Cardiac muscle cell (in vitro differentiated cells and primary cell): ENCODE data around the gene ABHD18. TPM values are rescaled to one million over a fixed set of nuclear protein-coding genes. Genes with fewer than 3 reads are reported as not detected.
"Not testable (repeated sequence)": the region's sequence is repeated elsewhere in the genome, so short reads cannot be mapped to it uniquely, and the experiment has no call there.

Experiments
- DNase-seq, 2 donors: peaks; one replicate each; pipeline versions ENCODE4 v3.0.0 to v3.0.0-alpha.2; 2010 to 2017; ENCODE audit warnings: low read depth in 1 of 2, low spot score in 1 of 2
- H3K27ac ChIP-seq: fragments of 200-600 bp; sonication (generic); 2 replicates; pipeline ENCODE4 v1.5.1; 2016
- H3K27me3 ChIP-seq: fragments of 200-600 bp; sonication (generic); 2 replicates; pipeline ENCODE4 v1.6.0; 2016; ENCODE audit warnings: control low read depth
- H3K36me3 ChIP-seq: fragments of 200-600 bp; sonication (generic); 2 replicates; pipeline ENCODE4 v1.5.1; 2016; ENCODE audit warnings: control low read depth
- H3K4me1 ChIP-seq: fragments of 200-600 bp; sonication (generic); 2 replicates; pipeline ENCODE4 v1.8.1; 2017; ENCODE audit warnings: low read depth, mild to moderate bottlenecking, mixed run types
- H3K4me3 ChIP-seq: fragments of 200-600 bp; sonication (generic); 2 replicates; pipeline ENCODE4 v1.5.1; 2016; ENCODE audit warnings: mild to moderate bottlenecking
- H3K9me3 ChIP-seq: fragments of 200-600 bp; sonication (generic); 2 replicates; pipeline ENCODE4 v1.5.1; 2017; ENCODE audit warnings: low read depth, mild to moderate bottlenecking, control low read depth
- polyA plus RNA-seq: library from polyadenylated mRNA; unstranded; fragments of >200 nt; fragmentation: Nextera tagmentation; extraction: Ambion mirVana; gene quantifications from 2 replicates; pipeline ENCODE4 v1.2.1, GENCODE V29; 2016
- total RNA-seq: library from RNA; depleted of rRNA; stranded (reverse); fragments of >200 nt; gene quantifications from 2 replicates; pipeline ENCODE4 v1.2.3, GENCODE V29; 2016
- TF ChIP-seq, protein P1 (sequence below): IDR thresholded peaks from 2 replicates; pipeline ENCODE4 v1.5.1; 2012; ENCODE audit warnings: low read depth, mild to moderate bottlenecking, low read length

Gene ABHD18
- total RNA-seq (16.7 and 18.8 TPM in 2 replicates), polyA plus RNA-seq (21.5 and 35.1 TPM in 2 replicates)

DNA sequence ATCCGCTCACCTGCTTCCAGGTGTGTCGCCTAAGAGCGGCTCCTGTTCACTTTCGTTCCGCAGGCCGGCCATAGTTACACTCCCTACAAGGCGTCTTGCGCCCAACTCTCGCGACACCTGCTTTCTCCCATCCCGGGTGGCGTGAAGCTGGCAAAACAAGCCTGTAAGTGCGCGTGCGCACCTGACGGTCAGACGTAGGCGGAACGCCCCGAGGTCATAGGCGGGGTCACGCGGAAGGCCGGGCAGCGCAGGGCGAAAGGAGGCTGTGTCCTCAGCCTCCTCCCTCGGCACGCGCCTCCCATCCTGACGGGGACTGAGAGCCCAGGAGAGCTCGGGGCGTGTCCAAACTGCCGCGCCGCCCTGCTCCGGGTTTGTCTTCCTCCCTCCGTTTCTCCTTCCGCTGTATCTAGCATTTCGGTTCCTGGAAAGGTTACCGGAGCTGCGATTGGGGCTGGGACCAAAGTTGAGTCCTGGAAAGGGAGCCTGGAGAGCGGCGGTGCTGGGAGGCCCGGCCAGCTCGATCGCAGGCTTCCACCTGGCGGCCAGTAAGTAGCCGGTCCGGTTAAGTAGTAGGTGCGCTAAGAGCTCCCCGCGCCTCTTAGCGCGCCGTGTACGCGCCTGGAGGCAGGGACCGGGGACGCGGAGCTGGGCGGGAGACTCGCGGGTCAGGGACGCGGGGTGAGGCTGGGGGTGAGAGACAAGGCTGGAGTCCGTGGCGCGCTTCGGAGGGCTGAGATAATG, at the start of gene ABHD18, which contains the start of gene MFSD8:
ABHD18 (plus strand) TSS at position 345 of the 741 bp plus-strand sequence. CDS start 17,550 bp downstream, outside the sequence.
MFSD8 (minus strand) TSS at position 112 of the 741 bp plus-strand sequence; CDS start at position 72, 40 bp downstream.
- H3K4me3 ChIP-seq: peak within 1 kb of the TSS; percentile 65
- DNase-seq: peak; percentile 99 to 100
- H3K27me3 ChIP-seq: no peaks in the 10 kb centered on the region
- peak within 1 kb of the TSS; percentile 96 for H3K27ac ChIP-seq
- peaks cover 18% of the 10 kb centered on the region for H3K4me1 ChIP-seq
- peaks cover 7% of the 10 kb centered on the region for H3K36me3 ChIP-seq
- H3K9me3 ChIP-seq: no peaks in the 10 kb centered on the region
- TF ChIP-seq, protein P1, sequence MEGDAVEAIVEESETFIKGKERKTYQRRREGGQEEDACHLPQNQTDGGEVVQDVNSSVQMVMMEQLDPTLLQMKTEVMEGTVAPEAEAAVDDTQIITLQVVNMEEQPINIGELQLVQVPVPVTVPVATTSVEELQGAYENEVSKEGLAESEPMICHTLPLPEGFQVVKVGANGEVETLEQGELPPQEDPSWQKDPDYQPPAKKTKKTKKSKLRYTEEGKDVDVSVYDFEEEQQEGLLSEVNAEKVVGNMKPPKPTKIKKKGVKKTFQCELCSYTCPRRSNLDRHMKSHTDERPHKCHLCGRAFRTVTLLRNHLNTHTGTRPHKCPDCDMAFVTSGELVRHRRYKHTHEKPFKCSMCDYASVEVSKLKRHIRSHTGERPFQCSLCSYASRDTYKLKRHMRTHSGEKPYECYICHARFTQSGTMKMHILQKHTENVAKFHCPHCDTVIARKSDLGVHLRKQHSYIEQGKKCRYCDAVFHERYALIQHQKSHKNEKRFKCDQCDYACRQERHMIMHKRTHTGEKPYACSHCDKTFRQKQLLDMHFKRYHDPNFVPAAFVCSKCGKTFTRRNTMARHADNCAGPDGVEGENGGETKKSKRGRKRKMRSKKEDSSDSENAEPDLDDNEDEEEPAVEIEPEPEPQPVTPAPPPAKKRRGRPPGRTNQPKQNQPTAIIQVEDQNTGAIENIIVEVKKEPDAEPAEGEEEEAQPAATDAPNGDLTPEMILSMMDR: peak; percentile 53

DNA sequence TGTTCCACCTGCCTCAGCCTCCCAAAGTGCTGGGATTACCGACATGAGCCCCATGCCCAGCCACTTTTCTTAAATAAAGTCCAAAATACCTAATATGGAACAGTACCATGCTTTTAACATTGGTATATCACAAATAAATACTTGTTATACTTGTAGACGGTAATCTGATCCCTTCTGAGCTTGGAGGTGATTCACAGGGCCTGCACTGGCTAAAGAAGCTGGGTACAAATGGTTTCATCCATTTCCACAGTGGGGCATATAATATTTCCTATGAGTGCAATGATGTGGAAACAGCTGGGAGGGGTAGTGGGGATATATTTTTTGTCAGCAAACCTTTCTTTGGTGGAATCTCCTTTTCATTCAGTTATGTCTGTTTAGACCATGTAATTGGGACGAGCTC, 48.7 kb upstream of the ABHD18 start:
- TF ChIP-seq, protein P1: no peak
- Histone ChIP-seq H3K4me1 (peaks cover 11% of the 10 kb centered on the region), H3K4me3 (no peak overlapping the region), H3K27ac (no peak overlapping the region), H3K36me3 (peaks cover 23% of the 10 kb centered on the region), H3K27me3 (no peaks in the 10 kb centered on the region), H3K9me3 (no peaks in the 10 kb centered on the region)
- no peak for DNase-seq

DNA sequence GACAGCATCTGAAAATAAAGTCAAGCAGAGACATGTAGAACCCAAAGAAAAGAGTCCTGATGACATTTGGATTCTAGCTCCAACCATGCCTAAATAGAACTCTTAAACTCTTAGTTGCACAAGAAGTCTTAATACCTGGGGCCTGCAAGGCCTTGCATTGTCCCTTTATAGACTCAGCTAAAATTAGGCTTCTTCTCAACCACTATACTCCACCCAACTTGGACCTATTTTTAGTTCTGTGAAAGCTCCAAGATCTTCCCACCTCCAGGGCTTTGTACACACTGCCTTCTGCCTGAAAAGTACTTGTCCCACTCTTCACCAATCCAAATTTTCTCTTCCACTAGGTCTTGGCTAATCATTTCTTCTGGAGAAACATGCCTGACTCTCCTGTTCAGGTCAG, 48.1 kb upstream of the ABHD18 start:
- peak overlapping the region; percentile 88 for H3K27ac ChIP-seq
- no peak overlapping the region for H3K4me3 ChIP-seq
- peaks cover 11% of the 10 kb centered on the region for H3K4me1 ChIP-seq
- TF ChIP-seq, protein P1: no peak
- DNase-seq: peak in 1 of 2 donors; percentile 1
- peaks cover 25% of the 10 kb centered on the region for H3K36me3 ChIP-seq
- H3K27me3 ChIP-seq: no peaks in the 10 kb centered on the region
- no peaks in the 10 kb centered on the region for H3K9me3 ChIP-seq

DNA sequence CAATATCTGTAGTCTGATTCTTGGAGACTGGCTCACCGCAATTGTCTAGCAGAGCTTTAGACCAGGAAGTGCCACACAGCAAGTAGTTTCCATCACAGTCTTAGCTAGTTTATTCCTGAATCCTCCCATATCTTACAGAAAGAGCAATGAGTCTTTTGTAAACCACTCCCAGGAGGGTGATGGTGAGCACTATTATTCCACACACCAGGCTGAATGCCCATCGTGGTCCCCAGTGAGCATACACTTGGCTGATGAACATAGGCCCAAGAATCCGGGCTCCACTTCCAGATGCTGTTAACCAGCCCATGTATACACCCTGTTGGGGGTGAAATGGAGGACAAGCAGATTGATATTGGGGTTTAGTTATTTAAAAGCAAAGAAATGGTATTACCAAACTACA, 44.7 kb upstream of the ABHD18 start:
- Histone ChIP-seq H3K4me1 (peaks cover 11% of the 10 kb centered on the region), H3K27ac (no peak overlapping the region), H3K4me3 (no peak overlapping the region), H3K9me3 (no peaks in the 10 kb centered on the region), H3K27me3 (no peaks in the 10 kb centered on the region), H3K36me3 (peaks cover 25% of the 10 kb centered on the region)
- TF ChIP-seq, protein P1: no peak
- DNase-seq: no peak

DNA sequence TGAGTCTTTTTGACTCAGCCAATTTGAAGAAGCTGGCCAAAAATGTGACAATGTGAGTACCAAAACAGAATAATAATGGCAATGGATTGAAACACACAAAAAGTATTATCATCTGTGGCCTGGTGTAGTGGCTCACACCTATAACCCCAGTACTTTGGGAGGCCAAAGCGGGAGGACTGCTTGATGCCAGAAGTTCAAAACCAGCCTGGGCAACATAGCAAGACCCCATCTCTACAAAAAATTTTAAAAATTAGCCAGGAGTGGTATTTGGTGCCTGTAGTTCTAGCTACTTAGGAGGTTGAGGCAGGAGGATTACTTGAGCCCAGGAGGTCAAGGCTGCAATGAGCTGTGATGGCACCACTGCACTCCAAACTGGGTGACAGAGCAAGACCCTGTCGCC, 43.0 kb upstream of the ABHD18 start:
- TF ChIP-seq, protein P1: no peak
- no peaks in the 10 kb centered on the region for H3K27me3 ChIP-seq
- H3K9me3 ChIP-seq: no peaks in the 10 kb centered on the region
- DNase-seq: no peak
- no peak overlapping the region for H3K4me3 ChIP-seq
- no peak overlapping the region for H3K27ac ChIP-seq
- peaks cover 25% of the 10 kb centered on the region for H3K36me3 ChIP-seq
- peaks cover 6% of the 10 kb centered on the region for H3K4me1 ChIP-seq

DNA sequence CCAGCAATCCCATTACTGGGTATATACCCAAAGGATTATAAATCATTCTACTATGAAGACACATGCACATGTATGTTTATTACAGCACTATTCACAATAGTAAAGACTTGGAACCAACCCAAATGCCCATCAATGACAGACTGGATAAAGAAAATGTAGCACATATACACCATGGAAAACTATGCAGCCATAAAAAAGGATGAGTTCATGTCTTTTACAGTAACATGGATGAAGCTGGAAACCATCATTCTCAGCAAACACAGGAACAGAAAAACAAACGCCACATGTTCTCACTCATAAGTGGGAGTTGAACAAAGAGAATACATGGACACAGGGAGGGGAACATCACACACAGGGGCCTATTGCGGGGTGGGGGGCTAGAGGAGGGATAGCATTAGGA, 39.5 kb upstream of the ABHD18 start:
- H3K4me1 ChIP-seq, H3K9me3 ChIP-seq, H3K4me3 ChIP-seq, DNase-seq, H3K27me3 ChIP-seq, H3K27ac ChIP-seq: not testable (repeated sequence)
- peaks cover 20% of the 10 kb centered on the region for H3K36me3 ChIP-seq
